ENCODE data around the gene NECAB2.

DNA sequence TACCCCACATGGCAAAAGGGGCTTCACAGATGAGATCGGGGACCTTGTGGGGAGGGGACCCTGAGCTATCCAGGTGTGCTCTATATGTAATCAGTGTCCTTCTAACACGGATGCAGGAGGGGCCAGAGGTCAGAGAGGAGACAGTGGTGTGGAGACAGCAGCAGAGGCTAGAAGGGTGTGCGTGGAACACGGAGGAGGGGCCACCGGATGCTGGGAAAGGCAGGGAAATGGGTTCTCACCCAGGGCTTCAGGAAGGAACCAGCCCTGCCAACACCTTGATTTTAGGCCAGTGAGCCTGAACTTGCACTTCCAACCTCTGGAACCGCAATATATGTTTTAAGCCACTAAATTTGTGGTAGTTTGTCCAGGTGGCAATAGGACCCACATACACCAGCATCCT lies 79.2 kb downstream of the NECAB2 start:
- TF ChIP-seq CTCF (conservative IDR thresholded peaks at IDR 0.05; ENCODE audit: low read length) (no peak), EZH2phosphoT487 (IDR thresholded peaks at IDR 0.05; ENCODE audit: borderline replicate concordance) (no peak)
